Activated CD8-positive, alpha-beta memory T cell treated with anti-CD3 and anti-CD28 coated beads for 48 hours (primary cell): ENCODE measurements around the gene TBCC.

ENCODE experiments used
- DNase-seq, 3 experiments: peaks; one replicate each; pipeline ENCODE4 v3.0.0-alpha.2; 2020; ENCODE audit warnings: low read depth in 2 of 3, low spot score in 2 of 3

Gene TBCC

GRCh38 chr6:42697268-42697655 lies 48.6 kb downstream of the TBCC start:
- no peak for DNase-seq

DNA sequence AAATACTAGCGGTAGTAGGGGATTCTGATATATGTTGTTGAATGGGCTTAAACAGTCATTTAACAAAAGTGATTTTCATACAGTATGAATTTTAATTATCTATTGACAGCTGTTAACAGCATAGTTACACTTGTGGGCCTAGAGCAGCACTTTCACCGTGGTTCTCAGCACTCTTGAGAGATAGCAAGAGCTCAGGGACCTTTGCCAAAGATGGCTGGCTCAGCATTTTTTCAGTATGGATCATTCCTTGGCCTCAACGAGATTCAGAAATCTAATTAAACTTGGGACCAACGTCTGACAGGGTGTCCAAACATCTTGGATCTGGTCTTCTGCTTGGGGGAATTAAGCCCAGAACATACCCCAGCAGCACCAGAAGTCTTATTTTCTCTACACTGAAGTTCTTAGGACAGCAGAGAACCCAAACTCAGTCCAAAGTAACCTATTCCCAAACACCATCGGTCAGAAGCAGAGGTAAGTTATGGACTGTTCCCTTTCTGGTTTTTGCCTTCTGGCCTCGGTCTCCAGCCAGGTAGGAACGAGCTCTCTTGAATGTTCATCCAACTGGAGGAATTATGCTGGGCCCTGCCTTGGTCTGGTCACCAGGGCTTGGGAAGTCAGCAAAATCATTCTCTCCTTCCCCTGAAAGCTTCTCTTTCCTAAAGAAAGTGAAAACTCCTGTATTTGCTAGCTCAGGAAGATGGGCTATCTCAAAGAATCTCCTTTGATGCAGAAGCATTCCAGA lies 49.2 kb downstream of the TBCC start:
- DNase-seq, result no peak

DNA sequence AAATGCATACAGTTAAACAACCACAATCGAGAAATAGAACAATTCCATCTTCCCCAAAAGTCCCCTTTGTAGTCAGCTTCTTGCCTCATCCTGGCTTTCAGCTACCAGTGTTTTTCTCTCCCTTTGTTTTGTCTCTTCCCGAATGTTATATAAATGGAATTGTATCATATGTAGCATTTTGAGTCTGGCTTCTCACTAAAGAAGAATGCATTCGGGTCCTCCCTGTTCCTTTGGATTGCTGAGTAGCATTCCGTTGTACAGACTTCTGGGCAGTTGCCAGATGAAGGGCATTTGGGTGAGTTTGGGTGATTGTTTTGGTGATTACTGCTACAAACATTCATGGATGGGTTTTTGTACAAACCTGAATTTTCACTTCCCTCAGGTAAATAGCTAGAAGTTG lies 51.3 kb downstream of the TBCC start:
- DNase-seq, result no peak
